ENCODE measurements around the gene ZNF407. TPM values are rescaled to one million over a fixed set of nuclear protein-coding genes. Genes with fewer than 3 reads are reported as not detected.

ZNF407 gene
- total and polyA plus RNA-seq, 4 donors: 2.8 to 34.9 (median 9.5) TPM

GRCh38 chr18:74937291-74937690, 339.6 kb downstream of the ZNF407 start:
- ATAC-seq (ENCODE audit: insufficient read depth, low FRiP score) (no peak), DNase-seq (no peak)
- 96 to 100% methylated on average over 1 of the region's 1 CpG for WGBS, 2 donors
- no peaks in the 10 kb centered on the region for H3K4me1 ChIP-seq (ENCODE audit: control insufficient read depth in 5 of 5, insufficient read depth in 5 of 5, low read length in 5 of 5)
- H3K9ac ChIP-seq (ENCODE audit: insufficient read depth in 1 of 2, low read length in 2 of 2): no peak overlapping the region
- no peak overlapping the region for H3K4me3 ChIP-seq
- H3K27ac ChIP-seq (ENCODE audit: low read depth in 1 of 2, low read length in 1 of 2): no peak overlapping the region
- H3K36me3 ChIP-seq (ENCODE audit: control insufficient read depth in 4 of 4, insufficient read depth in 4 of 4, low read length in 4 of 4): peaks cover 0 to 1% (median 0%) of the 10 kb centered on the region in 4 donors
- H3K9me3 ChIP-seq (ENCODE audit: control insufficient read depth in 4 of 4, insufficient read depth in 3 of 4, low read length in 3 of 4): no peaks in the 10 kb centered on the region
- no peaks in the 10 kb centered on the region for H3K27me3 ChIP-seq (ENCODE audit: control insufficient read depth in 3 of 3, insufficient read depth in 3 of 3, low read length in 2 of 3)
- no peak for TF ChIP-seq CTCF (IDR thresholded peaks at IDR 0.05; ENCODE audit: control extremely low read depth, extremely low read depth)

GRCh38 chr18:74940856-74941255, 343.2 kb downstream of the ZNF407 start:
- DNase-seq: no peak
- peaks cover 0 to 12% (median 0%) of the 10 kb centered on the region in 5 donors for H3K4me1 ChIP-seq (ENCODE audit: control insufficient read depth in 5 of 5, insufficient read depth in 5 of 5, low read length in 5 of 5)
- 96 to 99% methylated on average over 5 of the region's 5 CpGs for WGBS, 2 donors
- H3K9ac ChIP-seq (ENCODE audit: insufficient read depth in 1 of 2, low read length in 2 of 2): no peak overlapping the region
- no peaks in the 10 kb centered on the region for H3K36me3 ChIP-seq (ENCODE audit: control insufficient read depth in 4 of 4, insufficient read depth in 4 of 4, low read length in 4 of 4)
- H3K4me3 ChIP-seq: no peak overlapping the region
- H3K27me3 ChIP-seq (ENCODE audit: control insufficient read depth in 3 of 3, insufficient read depth in 3 of 3, low read length in 2 of 3): no peaks in the 10 kb centered on the region
- TF ChIP-seq CTCF (IDR thresholded peaks at IDR 0.05; ENCODE audit: control extremely low read depth, extremely low read depth): no peak
- ATAC-seq (ENCODE audit: insufficient read depth, low FRiP score): no peak
- no peak overlapping the region for H3K27ac ChIP-seq (ENCODE audit: low read depth in 1 of 2, low read length in 1 of 2)
- no peaks in the 10 kb centered on the region for H3K9me3 ChIP-seq (ENCODE audit: control insufficient read depth in 4 of 4, insufficient read depth in 3 of 4, low read length in 3 of 4)

GRCh38 chr18:74942319-74942910, 344.7 kb downstream of the ZNF407 start:
- ATAC-seq (ENCODE audit: insufficient read depth, low FRiP score): no peak

More at GRCh38 chr18:74942319-74942910, 344.7 kb downstream of the ZNF407 start:
- Histone ChIP-seq H3K9me3 (ENCODE audit: control insufficient read depth in 4 of 4, insufficient read depth in 3 of 4, low read length in 3 of 4) (no peaks in the 10 kb centered on the region), H3K9ac (ENCODE audit: insufficient read depth in 1 of 2, low read length in 2 of 2) (no peak overlapping the region), H3K4me1 (ENCODE audit: control insufficient read depth in 5 of 5, insufficient read depth in 5 of 5, low read length in 5 of 5) (peaks cover 0 to 12% (median 0%) of the 10 kb centered on the region in 5 donors), H3K27ac (ENCODE audit: low read depth in 1 of 2, low read length in 1 of 2) (no peak overlapping the region), H3K4me3 (no peak overlapping the region), H3K36me3 (ENCODE audit: control insufficient read depth in 4 of 4, insufficient read depth in 4 of 4, low read length in 4 of 4) (no peaks in the 10 kb centered on the region), H3K27me3 (ENCODE audit: control insufficient read depth in 3 of 3, insufficient read depth in 3 of 3, low read length in 2 of 3) (no peaks in the 10 kb centered on the region)
- 85 to 93% methylated on average over 9 of the region's 9 CpGs for WGBS, 2 donors
- no peak for DNase-seq
- no peak for TF ChIP-seq CTCF (IDR thresholded peaks at IDR 0.05; ENCODE audit: control extremely low read depth, extremely low read depth)
